ENCODE measurements around the gene MARCHF6.

- no peak for TF ChIP-seq CTCF (IDR thresholded peaks at IDR 0.05)
- no peak for TF ChIP-seq EP300 (IDR thresholded peaks at IDR 0.05; ENCODE audit: low read depth)
- no peak for TF ChIP-seq POLR2AphosphoS5 (IDR thresholded peaks at IDR 0.05)
Observed at GRCh38 chr5:10363519-10364185, 10.2 kb downstream of the MARCHF6 start.

All from transverse colon (tissue), 4 donors.